ENCODE measurements around the gene PTH1R.

The PTH1R gene

DNA sequence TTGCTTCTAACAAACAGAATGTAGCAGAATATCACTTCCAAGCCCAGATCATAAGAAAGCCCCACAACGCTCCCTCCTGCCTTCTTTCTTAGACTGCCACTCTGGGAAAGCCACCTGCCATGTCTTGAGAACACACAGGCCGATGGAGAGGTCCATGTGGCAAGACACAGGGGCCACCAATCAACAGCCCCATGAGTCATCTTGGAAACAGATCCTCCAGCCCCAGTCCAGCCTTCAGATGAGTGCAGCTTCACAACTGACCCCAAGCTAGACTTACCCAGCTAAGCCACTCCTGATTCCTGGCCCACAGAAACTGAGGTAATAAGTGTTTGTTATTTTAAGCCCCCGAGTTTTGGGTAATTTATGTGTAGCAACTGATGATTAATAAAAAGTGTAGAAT is 39.7 kb downstream of the PTH1R start:
- no peak for DNase-seq

DNA sequence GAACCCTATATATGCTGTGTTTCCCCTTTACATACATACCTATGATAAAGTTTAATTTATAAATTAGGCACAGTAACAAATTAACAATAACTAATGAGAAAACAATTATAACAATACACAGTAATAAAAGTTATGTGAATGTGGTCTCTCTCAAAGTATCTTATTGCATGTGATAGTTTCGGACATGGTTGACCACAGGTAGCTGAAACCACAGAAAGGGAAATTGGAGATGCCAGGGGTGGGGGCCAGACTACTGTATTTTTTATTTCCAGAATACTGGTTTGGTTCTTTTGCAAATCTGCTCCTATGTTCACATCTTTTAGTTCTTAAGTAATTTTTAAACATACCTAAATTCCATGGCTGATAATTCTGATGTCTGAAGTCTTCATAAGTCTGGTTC is 40.7 kb downstream of the PTH1R start:
- DNase-seq: no peak

DNA sequence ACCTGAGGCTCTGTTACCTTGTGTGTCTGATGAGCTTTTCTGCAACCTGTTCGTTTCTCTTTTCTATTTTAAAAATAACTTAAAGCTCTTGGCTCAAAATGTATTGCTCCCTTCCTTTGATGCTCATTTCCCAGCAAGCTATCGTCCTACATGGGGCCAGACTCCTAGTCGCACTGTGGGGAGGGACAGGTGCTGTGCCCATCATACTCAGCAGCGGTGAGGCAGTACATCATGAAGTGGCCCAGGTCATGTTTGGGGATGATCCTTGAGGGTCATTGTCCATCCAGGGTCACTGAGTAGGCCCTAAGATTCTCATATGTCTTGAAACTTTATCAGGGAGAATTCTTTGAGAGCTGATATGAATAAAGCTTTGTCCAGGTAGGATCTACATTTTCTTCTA is 41.1 kb downstream of the PTH1R start:
- no peak for DNase-seq

DNA sequence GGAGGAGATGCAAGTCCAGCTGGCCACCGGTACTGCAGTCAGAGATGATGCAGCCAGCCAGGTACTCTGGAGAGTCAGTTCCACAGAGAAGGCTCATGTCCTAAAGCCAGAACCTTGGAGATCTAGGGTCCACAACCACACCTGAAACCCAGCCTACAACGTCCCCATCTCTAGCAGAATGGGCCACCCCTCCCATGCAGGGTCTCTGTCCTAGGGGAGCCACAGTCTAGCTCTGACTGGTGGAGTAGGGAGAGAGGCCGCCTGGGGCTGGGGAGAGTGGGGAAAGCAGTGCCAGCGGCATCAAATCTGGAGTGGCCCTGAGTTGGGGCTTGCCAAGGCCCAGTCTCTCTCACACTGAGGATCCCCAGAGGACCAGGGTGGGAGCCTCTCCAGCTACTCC is 43.5 kb downstream of the PTH1R start:
- DNase-seq: no peak

DNA sequence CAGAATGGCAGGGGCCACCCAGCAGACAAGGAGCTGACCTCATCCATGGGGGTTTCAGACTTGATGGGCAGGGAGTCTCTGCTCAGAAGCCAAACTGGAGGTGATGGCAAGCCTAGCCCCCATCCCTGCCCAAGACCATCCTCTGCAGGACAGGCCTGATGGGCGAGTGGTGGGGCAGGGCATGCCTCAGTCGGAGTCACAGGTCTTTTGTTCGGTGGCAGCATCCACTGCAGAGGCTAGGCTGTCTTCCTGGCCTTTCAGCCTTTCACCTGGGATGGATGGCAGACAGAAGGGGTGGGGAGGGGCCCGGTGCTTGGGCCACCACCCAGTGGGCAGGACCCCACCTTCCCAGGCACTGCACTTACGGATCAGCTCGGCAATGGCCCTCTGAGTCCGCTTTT is 44.4 kb downstream of the PTH1R start:
- no peak for DNase-seq

DNA sequence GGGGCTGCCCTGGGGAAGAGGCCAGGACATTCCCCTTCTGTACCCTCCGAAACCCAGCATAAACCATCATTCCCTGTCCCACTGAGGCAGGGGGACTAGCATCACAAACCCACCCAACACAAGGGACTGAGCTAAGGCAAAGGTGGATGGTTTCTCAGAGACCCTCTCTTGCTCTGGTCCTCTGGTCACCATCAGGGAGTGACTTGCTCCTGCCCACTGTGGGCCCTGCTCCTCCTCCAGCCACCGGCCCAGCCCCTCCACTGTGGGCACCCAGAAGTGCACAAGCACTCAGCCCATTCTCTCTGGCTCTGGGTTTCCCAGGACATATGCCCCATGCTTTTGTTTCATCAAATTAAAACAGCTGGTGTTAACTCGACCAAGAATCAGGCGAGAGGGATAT is 44.9 kb downstream of the PTH1R start:
- no peak for DNase-seq

DNA sequence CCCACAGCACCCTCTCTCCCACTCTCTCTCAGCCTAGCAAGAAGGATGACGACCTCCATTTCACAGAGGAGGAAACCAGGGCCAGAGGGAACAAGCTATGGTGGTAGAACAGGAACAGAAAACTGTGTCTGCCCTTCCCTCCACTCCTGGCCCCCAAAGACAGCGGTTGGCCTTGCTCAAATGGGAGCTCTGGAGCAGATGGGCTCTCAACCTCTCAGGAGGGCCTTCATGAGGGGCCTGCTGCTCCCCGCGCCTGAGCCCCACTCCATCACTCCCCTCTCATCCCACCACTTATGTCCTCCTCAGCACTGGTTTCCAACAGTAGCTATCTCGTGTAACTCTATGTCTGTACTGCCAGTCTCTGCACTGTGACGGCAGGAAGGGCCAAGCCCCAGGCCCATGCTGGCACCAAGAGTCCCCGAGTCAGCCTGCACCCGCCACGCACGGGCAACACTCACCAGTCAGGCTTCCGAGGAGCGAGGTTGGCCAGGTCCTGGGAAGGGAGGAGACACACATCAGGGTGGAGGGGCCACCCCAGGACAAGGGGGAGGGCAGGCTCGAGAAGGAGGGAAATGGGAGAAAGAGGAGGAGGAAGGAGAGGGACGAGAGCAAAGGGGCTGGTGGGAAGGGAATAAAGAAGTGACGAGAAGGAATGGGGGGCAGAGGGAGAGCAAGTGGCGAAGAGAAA is 45.5 kb downstream of the PTH1R start:
- DNase-seq: no peak

DNA sequence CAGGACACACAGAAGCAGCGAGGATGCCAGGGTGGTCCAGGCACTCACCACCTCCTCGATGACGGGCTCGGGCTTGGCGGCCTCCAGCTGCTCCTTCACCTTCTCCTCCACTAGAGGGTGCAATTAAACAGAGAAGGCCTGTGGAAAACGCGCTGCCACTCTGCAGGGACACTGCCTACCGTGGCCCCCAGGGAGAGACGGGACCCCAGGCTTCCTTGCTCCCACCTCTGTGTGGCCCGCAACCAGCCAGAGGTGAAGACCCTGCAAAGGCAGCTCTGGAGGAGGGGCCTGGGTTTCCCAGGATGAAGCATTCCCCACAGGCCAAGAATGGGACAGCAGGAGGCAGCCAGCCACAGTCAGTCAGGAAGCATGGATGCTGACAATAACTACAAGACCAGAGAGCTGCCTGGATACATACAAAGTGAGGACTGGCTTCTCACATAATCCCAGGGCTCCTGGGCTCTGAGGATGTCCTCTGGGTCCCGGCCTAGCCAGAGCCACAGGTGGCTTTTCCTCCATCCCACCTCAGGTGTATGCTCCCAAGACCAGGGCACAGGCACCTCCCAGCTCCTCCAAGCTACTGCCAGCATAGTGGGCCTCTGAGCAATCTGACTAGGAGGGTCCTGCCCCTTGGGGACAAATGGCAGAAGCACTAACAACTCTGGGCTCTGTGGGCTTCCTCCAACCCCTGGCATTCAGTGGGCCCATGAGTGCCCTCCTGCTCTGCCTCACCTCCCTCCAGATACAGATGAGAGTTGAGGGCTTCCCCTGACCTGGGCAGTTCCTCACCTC is 46.2 kb downstream of the PTH1R start:
- no peak for DNase-seq

DNA sequence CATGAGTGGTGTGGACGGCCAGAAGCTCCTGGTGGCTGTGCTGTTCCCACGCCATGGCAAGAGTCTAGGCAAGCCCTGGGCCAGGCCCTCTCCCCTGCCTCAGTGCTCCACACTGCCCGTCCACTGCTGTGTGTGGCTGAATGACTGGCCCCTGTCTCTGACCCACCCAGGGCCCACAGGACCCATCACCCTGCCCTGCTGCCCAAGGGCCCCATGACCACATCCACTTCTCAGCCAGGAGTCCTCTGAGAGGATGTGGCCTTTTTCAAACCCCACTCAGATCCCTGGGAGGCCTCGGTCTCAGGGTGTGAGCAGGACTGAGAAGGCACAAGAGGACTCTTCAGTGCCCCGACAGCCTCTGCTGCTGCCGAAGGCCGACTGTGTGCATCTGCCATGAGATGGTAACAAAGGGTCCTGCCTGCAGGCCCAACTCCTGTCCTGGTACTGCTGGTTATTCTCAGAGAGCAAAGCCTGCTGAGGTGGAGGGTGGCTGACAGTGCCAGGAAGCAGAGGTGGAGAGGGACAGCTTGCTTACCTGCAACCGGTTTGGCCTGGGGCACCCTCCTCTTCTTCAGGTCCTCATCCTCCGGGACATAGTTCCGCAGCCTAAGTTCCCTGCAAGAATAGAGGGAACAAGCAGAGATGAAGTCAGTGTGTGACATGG is 47.5 kb downstream of the PTH1R start:
- no peak for DNase-seq

DNA sequence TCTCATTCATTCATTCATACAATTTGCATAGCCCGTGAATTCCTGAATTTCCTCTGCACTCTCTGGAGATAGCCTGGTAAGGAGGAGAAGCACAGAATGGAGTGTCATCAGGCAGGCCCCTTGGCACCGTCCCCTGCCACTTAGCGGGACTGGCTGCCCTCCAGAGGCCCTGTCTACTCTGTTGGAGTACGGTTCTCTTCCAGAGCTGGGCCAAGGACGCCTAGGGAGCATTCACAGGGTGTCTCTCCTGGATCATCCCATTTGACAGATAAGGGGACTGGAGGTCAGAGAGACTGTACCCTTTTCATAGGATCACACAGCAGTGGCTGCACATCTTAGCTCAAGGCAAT is 48.0 kb downstream of the PTH1R start:
- no peak for DNase-seq

DNA sequence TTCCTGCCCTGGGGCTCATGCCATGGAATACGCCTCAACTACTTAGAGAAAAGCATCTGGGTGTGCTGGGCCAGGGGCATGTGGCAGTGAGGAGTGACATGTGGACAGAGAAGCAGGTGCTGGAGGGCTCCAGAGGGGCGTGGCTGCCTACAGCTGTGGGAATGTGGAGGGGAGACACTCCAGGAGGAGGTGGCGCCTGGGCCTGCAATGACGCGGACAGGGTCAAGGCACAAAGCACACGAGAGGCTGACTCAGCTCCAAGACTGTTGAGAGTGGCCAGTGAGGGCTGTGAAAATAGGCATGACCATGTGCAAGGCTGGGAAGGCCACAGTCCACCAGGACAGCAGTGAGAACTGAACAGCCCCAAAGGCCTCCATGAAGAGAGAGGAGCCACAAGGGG is 48.5 kb downstream of the PTH1R start:
- DNase-seq: no peak

DNA sequence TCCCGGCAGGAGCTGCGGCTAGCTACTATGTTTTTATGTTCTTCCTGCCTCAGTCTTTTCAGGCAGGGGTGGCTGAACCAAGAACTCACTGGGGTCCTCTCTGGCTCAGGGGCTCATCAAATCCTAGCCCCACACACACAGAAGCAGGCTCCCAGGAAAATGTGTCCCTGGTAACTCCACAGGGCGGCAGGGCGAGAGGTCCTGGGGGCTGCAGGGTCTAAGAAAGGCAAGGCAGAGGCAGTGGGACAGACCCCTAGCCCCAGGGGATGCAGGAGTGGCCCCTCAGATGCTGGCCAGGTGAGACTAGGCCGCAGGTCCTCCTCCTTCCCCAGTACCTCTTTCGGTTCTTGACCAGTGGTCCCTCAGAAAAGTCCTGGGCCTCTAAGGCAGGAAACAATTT is 48.9 kb downstream of the PTH1R start:
- no peak for DNase-seq

DNA sequence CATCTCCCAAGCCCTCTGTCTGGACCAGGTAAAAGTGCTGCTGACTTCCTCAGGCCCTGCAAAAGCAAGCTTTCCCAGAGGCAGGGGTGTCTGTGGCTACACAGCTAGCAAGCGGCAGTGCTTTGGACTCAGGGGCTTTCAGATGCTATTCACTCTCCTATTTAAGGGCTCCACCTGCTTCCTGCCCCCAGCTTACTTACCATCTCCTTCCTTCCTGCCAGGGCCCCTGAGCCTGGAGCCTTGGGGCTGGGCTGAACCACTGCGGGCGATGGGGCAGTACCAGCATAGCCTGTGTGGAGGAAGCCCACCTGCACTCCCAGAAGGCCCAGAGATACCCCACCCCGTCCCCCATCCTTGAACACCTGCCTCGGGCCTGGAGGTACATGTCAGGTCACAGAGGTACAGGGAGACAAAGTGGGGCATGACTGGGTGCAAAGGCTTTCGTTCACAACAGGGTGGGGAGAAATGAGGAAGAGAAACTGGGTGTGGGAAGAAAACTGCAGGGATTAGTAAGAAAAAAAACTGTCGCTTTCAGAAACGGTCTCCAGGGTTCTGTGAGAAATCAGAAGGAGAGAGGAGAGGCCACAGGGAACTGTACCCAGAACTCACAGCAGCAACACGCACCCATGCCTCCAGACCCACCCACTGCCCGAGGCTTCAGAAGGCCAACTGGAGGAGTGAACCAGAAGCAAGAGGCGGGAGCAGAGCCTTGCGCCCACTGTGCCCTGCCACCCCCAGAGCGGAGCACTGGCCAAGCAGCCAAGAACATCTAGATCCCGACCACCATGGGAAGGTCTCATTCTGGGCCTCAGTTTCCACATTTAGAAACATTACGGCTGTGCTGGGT is 49.6 kb downstream of the PTH1R start:
- DNase-seq: no peak

DNA sequence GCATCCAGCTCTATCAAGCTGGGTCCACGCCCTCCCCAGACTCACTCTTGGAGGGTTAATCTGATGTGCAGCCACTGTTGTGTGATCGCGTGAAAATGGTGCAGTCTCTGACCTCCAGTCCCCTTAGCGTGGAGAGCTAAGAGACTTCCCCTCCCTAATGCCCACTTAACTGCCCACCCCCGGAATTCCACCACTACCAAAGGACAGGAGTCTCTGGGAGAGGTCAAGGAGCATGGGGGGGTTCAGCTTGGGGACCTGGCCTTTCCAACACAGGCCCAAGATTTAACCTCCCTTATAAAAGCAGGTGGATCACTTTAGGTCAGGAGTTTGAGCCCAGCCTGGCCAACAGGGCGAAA is 50.2 kb downstream of the PTH1R start:
- no peak for DNase-seq

DNA sequence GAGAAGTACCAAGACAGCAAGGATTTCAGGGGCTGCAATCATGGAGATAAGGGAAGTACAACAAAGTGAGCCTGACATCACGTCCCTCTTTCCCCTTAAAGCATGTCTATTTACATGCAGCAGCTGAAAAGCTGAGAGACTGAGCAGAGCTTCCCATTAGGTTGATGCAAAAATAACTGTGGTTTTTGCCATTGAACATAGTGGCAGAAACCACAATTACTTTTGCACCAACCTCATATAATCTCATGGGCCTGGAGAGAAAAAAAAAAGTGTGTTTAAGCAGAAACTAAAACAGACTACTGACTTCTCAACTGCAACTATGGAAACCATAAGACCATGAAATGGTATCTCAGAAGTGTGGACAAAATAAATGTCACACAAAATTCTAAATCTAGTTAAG is 50.8 kb downstream of the PTH1R start:
- no peak for DNase-seq

DNA sequence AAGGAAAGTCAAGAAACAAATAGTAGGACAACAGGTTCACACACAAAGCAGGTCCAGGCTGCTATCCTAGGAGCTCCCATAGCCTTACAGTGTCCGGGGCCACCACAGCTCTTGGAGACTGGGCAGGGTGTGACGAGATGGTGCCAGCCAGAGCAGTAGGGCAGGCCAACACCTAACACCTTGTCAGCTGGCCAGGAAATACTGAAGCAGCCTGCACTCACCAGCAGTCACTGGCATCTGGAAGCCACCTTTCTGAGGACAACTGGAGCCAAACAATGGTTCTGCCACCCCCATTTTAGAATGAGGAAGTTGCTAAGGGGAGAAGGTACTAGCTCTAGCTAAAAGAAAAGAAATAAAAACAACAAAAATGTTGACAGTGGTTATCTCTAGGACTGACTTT is 51.8 kb downstream of the PTH1R start:
- DNase-seq: no peak

DNA sequence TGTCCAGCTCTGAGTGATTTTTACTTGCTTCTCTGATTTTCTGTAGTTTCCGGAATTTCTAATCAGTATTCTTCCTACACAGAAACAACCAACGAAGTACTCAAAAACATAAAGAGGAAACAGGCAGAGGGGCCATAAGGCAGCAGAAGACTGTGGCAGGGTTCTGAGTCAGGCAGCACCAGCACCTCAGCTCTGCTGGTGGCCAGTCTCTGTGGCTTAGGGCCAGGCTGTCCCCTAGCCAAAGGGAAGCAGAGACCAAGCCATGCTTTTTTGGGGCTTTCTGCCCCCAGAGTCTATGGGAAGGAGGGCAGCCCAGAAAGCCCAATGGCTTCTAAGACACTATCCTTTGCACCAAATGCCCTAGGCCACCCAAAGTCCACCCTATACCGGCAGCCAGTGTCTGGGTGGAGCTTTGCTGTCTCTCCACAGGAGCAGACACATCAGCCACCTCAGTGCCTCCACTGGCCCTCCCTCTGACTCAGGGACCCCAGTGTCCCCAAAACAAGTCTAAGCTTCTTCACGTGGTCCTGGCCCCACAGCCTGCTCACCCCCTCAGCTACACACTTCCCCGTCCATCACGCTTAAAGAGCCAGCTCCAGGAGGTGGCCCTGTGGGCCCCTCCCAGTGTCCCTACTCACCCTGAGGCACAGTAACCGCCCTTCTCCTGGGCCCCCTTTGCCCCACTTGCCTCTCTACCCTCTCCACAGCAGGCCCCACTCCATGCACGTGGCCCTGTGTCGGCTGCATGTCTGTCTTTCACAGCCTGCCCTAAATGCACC is 52.8 kb downstream of the PTH1R start:
- DNase-seq: no peak

DNA sequence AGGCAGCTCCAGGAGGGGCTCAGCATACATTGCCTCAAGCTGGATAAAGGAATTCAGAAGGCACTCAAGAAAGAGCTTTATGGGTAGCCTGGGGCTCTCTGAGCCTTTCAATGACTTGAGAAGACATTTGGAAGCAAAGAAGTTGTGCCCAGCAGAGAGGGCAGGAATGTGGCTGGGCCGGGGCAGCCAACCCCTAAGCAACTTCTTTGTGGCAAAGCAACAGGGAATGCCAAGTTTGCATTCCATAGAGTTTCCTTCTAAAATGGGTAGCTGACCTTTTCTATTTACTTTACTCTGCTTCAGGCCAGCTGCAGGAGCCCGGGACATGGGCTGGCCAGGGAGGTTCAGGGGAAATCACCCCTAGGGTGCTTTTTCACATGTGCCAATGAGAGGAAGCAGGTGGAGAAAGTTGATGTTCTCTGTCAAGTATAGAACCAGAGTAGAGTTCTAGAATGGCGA is 53.5 kb downstream of the PTH1R start:
- DNase-seq: no peak

DNA sequence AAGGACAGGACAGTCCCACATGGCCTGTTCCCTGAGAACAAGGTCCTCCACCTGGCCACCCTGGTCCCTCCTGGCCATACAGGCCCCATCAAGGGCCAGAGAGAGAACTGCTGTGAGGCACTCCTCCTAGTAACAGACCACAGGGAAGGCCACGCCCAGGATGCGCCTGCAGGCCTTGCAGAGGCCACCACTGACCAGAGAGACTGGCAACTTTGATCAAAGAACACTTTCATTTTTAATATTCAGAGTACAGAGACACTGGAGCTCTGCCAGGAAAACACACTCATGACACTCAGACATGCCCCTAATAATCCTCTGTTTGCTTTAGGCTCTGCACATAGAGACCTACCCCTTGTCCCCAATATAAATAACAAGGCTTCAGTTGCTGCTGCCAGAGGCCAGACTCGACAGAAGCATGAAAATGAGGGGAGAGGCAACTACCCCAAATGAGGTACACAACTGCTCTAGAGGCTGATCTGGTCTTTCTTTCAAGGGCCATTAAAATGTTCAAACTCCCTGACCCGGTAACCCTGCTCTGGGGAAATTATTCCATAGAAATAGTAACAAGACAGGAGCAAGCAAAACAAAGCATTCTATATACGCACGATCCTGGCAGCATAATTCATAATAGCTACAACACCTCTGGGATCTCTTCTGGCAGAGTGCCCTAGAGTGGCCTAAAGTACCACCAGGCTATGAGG is 54.3 kb downstream of the PTH1R start:
- no peak for DNase-seq

DNA sequence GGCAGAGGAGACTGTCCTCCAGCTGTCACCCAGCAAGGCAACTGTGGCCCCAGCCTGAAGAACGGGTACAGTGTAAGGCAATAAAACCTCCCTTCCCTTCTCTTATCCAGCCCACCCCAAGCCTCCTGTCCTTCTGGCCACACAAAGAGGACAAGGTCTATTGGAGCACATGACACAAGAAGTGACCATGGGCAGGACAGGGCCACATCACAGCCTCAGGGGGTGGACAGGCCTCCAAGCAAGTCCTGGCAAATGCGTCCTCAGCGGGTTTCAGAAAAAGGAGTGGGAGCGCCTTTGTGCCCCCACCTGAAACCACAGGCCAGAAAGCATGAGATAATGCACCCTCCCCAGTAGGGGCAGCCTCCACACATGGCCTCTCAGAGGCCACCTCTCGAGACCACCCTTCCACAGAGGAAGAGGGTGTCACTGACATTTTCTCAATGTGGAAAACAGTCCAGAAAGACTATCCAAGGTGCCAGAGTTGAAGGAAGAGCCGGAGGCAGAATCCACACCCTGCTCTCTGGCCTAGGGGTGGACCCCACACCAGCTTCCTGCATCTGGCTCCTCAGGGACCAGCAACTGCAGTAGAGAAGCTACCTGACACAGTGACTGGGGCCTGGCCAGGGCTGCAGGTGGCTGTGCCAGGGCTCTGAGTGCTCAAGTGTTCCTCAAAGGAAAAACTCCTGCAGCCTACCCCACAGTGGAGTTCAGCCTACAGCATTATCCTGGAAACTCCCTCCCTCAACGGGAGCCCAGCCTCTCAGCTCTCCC is 55.1 kb downstream of the PTH1R start:
- no peak for DNase-seq

DNA sequence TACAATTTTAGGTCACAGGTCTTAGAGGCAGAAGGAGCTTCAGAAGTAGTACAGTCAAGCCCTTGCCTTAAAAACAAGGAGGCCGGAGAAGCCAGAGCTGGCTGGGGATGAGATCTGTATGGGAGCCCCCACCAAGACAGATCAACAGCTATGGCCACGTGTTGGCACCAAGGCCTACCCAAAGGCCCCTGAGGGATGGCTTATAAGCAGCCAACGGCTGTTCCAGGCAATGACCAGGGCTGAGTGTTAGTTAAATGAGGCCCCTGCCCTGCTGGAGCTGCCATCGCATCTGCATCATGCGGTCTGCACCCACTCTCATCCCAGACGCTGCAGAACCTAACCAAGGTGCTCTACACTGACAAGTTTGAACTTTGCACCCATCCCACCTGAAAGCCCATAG is 55.7 kb downstream of the PTH1R start:
- DNase-seq: no peak
